Stimulated activated CD4-positive, alpha-beta T cell treated with anti-CD3 and anti-CD28 coated beads, Interleukin-4, amount 100 ng/mL, for 1 hour (primary cell): Measurements from ENCODE around the gene PLA2G1B.

Experiments
- DNase-seq: peaks from one replicate; pipeline ENCODE4 v3.0.0-alpha.2; 2020

The PLA2G1B gene

GRCh38 chr12:120327593-120327992 is at the start of gene PLA2G1B:
TSS of gene PLA2G1B (minus strand) at chr12:120327779. CDS start at chr12:120327753, 26 bp downstream.
- no peak for DNase-seq

GRCh38 chr12:120376934-120377572 is 49.5 kb upstream of the PLA2G1B start:
- no peak for DNase-seq

- no peak for DNase-seq
Measured at GRCh38 chr12:120376416-120376815, 48.8 kb upstream of the PLA2G1B start.

- DNase-seq = no peak
Measured at GRCh38 chr12:120376009-120376408, 48.4 kb upstream of the PLA2G1B start.

GRCh38 chr12:120373683-120374082 is 46.1 kb upstream of the PLA2G1B start:
- DNase-seq = no peak

- no peak for DNase-seq
Measured at GRCh38 chr12:120370343-120371243, 43.0 kb upstream of the PLA2G1B start.

- no peak for DNase-seq
Measured at GRCh38 chr12:120369603-120370342, 42.2 kb upstream of the PLA2G1B start.

GRCh38 chr12:120368789-120369602 is 41.4 kb upstream of the PLA2G1B start, which contains the start of gene MSI1:
TSS of gene MSI1 (minus strand) at chr12:120369164. CDS start at chr12:120369091, 73 bp downstream.
- no peak for DNase-seq

GRCh38 chr12:120367924-120368788 is 40.6 kb upstream of the PLA2G1B start:
- peak; percentile 51 for DNase-seq

- peak; percentile 19 for DNase-seq
Measured at GRCh38 chr12:120367233-120367923, 39.8 kb upstream of the PLA2G1B start.

- no peak for DNase-seq
Measured at GRCh38 chr12:120366845-120367232, 39.3 kb upstream of the PLA2G1B start.

GRCh38 chr12:120366341-120366705 is 38.7 kb upstream of the PLA2G1B start:
- DNase-seq = no peak

GRCh38 chr12:120365675-120366340 is 38.2 kb upstream of the PLA2G1B start:
- DNase-seq = no peak

- DNase-seq = no peak
Measured at GRCh38 chr12:120364487-120364886, 36.9 kb upstream of the PLA2G1B start.

GRCh38 chr12:120363274-120363855 is 35.8 kb upstream of the PLA2G1B start:
- no peak for DNase-seq

GRCh38 chr12:120362516-120363273 is 35.1 kb upstream of the PLA2G1B start:
- no peak for DNase-seq

- peak; percentile 6 for DNase-seq
Measured at GRCh38 chr12:120361506-120362208, 34.1 kb upstream of the PLA2G1B start.

GRCh38 chr12:120359128-120359527 is 31.5 kb upstream of the PLA2G1B start:
- DNase-seq = no peak
